Ishikawa (cell line): Measurements from ENCODE around the gene SNN.

Experiments
- CEBPB ChIP-seq: IDR thresholded peaks from 2 replicates; pipeline ENCODE4 v1.6.1; 2012
- YY1 ChIP-seq: IDR thresholded peaks from 2 replicates; pipeline ENCODE4 v1.6.1; 2012; ENCODE audit warnings: low read depth

DNA sequence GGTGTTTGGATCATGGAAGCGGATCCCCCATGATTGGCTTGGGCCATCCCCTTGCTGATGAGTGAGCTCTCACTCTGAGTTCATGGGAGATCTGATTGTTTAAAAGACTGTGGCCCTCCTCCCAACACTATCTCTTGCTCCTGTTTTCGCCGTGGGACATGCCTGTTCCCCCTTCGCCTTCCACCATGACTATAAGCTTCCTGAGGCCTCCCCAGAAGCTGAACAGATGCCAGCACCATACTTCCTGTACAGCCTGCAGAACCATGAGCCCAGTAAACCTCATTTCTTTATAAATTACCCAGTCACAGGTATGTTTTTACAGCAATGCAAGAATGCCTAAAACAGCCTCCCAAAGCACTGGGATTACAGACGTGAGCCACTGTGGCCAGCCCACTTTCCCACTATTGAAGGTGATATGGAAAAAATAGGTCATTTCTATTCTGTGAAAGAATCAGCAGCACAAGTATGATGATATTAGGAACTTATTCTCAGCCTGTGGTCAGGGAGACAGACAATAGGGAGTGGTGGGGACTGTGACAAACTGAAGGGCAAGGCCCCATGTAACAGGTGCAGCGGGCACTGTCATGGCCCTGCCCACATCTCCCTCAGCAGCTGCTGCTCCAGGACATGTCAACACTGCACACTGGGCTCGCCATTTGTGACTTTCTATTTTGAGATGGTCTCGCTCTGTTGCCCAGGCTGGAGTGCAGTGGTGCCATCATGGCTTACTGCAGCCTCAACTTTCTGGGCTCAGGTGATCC is 47.8 kb upstream of the SNN start:
- TF ChIP-seq CEBPB (no peak), YY1 (no peak)
